ENCODE data around the gene CCDC187.

The CCDC187 gene

GRCh38 chr9:136300016-136300545, 3.8 kb downstream of the CCDC187 start:
- in situ Hi-C loops (cut with HindIII; ENCODE audit: low sequenced_read_pairs), result no loop called here

GRCh38 chr9:136299541-136299940, 4.4 kb downstream of the CCDC187 start:
- in situ Hi-C loops (cut with HindIII; ENCODE audit: low sequenced_read_pairs), result no loop called here

DNA sequence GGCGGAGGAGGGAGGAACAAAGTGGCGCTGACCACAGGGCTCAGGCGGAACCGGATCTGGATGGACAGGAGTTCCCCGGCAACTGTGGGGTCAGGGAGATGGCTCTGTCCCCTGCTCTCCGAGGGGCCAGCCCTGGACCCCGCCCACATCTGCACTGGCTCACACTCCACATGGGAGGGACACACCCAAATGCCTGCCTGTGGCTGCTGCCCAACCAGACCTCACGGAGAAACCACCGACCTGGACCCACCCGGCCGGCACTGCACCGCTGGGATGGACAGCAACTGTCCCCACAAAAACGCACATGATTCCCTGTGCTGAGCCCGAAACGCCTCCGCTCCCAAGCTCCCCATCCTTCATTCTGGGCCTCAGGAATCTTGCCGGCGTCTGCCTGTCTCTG, 4.8 kb downstream of the CCDC187 start:
- in situ Hi-C loops (cut with HindIII; ENCODE audit: low sequenced_read_pairs), result no loop called here

DNA sequence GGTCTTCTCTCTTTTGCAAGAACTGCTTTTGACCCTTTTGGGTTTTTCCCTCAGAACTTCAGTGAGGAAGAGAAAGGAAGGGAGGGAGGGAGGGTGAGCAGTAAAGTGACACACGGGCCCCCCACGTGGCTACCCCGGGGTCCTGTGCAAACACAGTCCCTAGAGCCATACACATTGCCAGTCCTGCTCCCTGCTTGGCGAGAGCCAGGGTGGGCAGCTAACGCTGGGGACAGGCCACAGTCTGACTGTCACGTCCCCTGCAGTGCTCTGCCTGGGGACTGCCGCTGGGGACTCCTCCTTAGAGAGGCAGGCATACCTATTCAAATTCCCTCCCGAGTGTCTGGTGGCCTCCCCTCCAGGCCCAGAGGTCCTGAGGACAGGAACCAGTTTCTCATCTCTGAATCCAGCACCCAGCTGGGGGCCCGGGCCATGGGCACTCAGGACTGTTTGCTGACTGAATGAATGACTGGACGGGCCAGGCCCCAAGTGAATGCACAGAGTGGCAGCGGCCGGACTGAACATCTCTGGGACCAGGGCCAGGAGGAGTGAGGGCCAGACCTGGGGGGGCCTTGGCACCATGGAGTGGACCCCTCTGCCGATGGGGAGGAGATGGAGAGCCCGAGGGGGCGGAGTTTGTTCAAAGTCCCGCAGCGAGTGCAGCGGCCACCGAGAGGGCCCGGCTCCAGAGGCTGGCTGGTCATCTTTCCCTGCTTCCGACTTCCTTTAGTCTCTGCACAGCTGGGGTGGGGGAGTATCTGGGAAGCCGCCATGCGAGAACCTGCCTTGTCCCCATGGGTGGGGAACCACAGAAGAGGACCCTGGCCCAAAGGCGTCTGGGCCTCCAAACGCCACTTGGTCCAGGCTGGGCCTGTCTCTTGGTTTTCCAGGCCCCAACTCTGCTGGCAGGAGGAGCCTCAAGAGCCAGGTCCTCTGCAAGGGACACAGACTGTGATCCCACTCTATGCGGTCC, 5.8 kb downstream of the CCDC187 start:
- in situ Hi-C loops (cut with HindIII; ENCODE audit: low sequenced_read_pairs), result no loop called here

GRCh38 chr9:136297016-136297691, 6.7 kb downstream of the CCDC187 start:
- in situ Hi-C loops (cut with HindIII; ENCODE audit: low sequenced_read_pairs), result no loop called here

DNA sequence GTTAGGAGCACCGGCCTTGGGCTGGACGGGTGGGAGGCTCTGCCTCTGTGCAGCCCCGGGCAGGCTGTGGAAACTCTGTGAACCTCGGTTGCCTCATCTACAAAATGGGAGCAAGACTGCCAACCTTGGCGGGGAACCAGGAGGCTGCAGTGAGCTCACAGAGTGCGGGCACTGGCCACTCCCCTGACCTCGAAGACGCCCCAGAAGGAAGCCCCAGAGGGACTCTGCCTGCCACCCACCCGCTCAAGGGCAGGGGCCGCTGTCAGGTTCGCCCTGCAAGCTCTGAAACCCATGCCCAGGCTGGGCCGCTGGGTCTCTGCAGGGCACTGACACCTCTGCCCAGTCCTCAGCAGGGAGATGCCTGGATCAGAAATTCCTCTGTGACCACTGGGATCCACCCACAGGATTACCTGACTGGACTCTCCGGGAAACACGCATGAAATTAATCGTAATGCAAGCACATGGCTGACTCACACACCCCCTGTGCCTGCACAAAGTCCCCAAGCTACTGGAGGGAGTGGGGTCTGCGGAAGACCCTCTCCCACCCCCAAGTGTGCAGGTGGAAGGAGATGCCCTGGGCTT, 7.4 kb downstream of the CCDC187 start:
- in situ Hi-C loops (cut with HindIII; ENCODE audit: low sequenced_read_pairs), result no loop called here

GRCh38 chr9:136295542-136296433, 8.1 kb downstream of the CCDC187 start:
- in situ Hi-C loops (cut with HindIII; ENCODE audit: low sequenced_read_pairs), result no loop called here

DNA sequence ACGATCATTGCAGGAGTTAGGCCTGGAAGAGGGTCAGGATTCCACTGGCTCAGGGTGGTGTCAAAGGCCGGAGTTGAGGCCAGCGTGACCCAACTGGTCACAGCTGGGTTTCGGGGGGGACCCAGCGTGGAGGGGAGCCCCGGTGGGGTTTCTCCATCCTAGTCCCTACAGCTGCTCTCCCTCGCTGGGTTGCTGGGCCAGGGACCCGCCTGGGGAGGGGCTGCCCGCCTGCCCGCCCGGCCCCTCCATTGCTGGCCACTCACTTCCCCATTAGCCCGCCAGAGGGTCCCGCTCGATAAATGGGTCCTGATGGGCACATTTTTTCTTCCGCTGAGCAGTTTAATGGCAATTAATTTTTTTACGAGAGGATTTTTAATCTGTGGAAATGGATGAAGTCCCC, 8.8 kb downstream of the CCDC187 start:
- in situ Hi-C loops (cut with HindIII; ENCODE audit: low sequenced_read_pairs), result no loop called here

- in situ Hi-C loops (cut with HindIII; ENCODE audit: low sequenced_read_pairs), result no loop called here
Observed at GRCh38 chr9:136294437-136294836, 9.5 kb downstream of the CCDC187 start.

DNA sequence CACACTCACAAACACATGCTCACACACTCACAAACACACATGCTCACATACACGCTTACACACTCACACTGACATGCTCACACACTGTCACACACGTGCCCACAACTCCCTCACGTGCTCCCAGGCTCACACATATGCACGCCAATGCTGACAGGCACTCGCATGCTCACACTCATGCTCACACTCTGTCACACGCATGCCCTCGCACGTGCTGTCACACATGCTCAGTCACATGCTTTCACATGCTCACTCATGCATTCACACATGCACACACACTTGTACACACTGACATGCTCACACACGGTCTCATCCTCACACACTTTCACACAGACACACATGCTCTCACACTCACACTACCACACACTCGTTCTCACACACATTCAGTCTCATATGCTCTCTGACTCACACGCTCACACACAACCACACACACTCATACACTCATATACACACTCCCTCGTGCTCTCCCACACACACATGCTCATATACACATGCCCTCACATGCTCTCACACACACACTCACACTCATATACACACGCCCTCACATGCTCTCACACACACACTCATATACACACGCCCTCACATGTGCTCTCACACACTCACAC, 10.3 kb downstream of the CCDC187 start:
- in situ Hi-C loops (cut with HindIII; ENCODE audit: low sequenced_read_pairs), result no loop called here

- in situ Hi-C loops (cut with HindIII; ENCODE audit: low sequenced_read_pairs), result no loop called here
Observed at GRCh38 chr9:136292591-136293448, 11.1 kb downstream of the CCDC187 start.

DNA sequence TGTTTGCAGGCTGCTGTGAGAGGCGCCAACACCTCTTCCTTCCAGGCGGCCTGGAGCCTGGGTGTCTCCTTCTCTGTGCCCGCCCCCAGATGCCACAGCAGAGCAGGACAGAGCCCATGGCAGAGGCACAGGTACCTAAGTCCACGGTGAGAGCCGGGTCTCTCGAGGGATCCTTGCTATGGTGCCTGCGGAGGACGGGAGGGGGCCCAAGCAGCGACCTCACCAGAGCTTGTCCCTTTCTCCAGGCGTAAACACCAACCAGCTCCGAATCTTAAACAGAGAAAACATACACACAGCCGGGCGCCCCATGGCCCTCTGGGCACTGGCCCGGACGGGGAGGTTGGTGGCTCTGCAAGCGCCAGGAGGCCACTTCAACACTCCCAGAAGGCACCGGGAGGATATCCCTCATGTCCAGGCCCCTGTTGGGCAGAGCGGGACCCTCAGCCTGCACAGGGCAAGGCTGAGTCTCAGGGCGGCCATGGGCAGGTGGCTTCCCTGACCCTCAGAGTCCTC, 11.8 kb downstream of the CCDC187 start:
- in situ Hi-C loops (cut with HindIII; ENCODE audit: low sequenced_read_pairs), result no loop called here

GRCh38 chr9:136291306-136292025, 12.4 kb downstream of the CCDC187 start:
- in situ Hi-C loops (cut with HindIII; ENCODE audit: low sequenced_read_pairs), result no loop called here

GRCh38 chr9:136290508-136291000, 13.3 kb downstream of the CCDC187 start:
- in situ Hi-C loops (cut with HindIII; ENCODE audit: low sequenced_read_pairs), result no loop called here

GRCh38 chr9:136289651-136290507, 14.0 kb downstream of the CCDC187 start:
- in situ Hi-C loops (cut with HindIII; ENCODE audit: low sequenced_read_pairs), result no loop called here

DNA sequence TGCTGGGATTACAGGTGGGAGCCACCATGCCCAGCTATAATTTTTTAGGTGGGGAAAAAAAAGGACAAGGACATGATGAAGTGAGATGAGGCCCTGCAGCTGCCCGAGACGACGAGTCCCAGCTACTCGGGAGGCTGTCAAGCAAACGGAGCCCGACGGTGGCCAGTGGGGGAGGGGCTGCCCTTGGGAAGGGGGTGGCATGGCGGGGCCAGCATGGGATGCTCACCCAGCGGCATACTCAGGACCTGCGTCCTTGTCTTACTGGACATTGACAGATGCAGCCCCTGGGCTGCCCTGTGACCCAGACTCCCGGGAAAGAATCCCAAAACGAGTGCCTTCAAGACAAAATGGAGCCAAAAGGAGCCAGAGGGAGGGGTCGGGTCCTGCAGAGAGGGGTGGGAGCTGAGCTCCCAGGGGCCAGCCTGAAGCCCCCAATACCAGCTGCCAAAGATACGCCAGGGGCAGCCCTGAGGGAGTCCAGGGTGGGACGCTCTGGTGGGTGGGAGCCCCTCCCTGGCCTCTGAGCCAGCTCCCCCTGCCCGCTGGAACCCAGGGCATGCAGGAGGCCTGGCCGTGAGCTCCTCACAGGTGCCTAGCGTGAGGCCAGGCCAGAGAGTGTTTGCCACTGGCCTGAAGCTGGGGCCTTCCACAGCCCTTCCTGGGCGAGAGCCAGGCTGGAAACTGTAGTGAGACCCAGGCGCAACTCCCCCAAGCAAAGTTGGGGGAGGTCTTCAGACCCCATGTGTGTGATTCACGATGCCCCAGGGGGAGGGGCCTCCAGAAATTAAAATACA, 15.7 kb downstream of the CCDC187 start:
- in situ Hi-C loops (cut with HindIII; ENCODE audit: low sequenced_read_pairs), result no loop called here

Data from DLD1 (cell line).